HEK293 (cell line): ENCODE results near the gene CASZ1.

ENCODE experiments used
- CTCF ChIA-PET: fragments of 350-600 bp; formaldehyde crosslinking; extraction: SDS; loops from one replicate; lab custom pipeline; 2021; ENCODE audit warnings: antibody characterized with exemption; lab: Yijun Ruan, JAX
- POLR2A ChIA-PET: fragments of 300-600 bp; formaldehyde crosslinking; extraction: SDS; loops from one replicate; lab custom pipeline; 2020; ENCODE audit warnings: antibody characterized with exemption, inconsistent platforms; lab: Yijun Ruan, JAX
- H3K27ac ChIP-seq: fragments of 200-500 bp; sonication (Bioruptor generic); 2 replicates; pipeline ENCODE4 v1.5.1; 2014; ENCODE audit warnings: low read depth, low read length, control low read depth, inconsistent platforms; ENCODE audit errors: extremely low read depth
- H3K36me3 ChIP-seq, 2 experiments: fragments of 200-500 bp in 1 of 2; sonication (Bioruptor generic) in 1 of 2; 1 replicate in 1 of 2; 2 replicates in 1 of 2; pipeline ENCODE4 v1.5.1; 2014 to 2017; ENCODE audit warnings: inconsistent platforms in 2 of 2, low read length in 2 of 2; ENCODE audit not compliant: control insufficient read depth in 2 of 2, insufficient read depth in 1 of 2
- H3K4me1 ChIP-seq: fragments of 200-500 bp; sonication (Bioruptor generic); 2 replicates; pipeline ENCODE4 v1.5.1; 2014; ENCODE audit warnings: mild to moderate bottlenecking, low read length, inconsistent platforms; ENCODE audit not compliant: control insufficient read depth, insufficient read depth
- H3K4me3 ChIP-seq: 2 replicates; pipeline ENCODE4 v1.5.1; 2011; ENCODE audit warnings: low read depth, mild to moderate bottlenecking, control low read depth, low read length, moderate library complexity
- H3K9me3 ChIP-seq: fragments of 200-500 bp; sonication (Bioruptor generic); 2 replicates; pipeline ENCODE4 v1.5.1; 2014; ENCODE audit warnings: low read depth, low read length, inconsistent platforms; ENCODE audit not compliant: control insufficient read depth, insufficient read depth
- PRDM4 ChIP-seq: fragments of 450-650 bp; formaldehyde crosslinking; IDR thresholded peaks from 2 replicates; pipeline ENCODE4 v1.5.1; 2017; ENCODE audit warnings: missing biosample characterization, missing genetic modification characterization
- RBAK ChIP-seq: fragments of 450-650 bp; formaldehyde crosslinking; IDR thresholded peaks from 2 replicates; pipeline ENCODE4 v1.5.1; 2016; ENCODE audit warnings: missing biosample characterization, missing genetic modification characterization
- ZBTB8A ChIP-seq: fragments of 450-650 bp; formaldehyde crosslinking; IDR thresholded peaks from 2 replicates; pipeline ENCODE4 v1.5.1; 2016; ENCODE audit warnings: missing biosample characterization, missing genetic modification characterization
- ZFHX2 ChIP-seq: fragments of 450-650 bp; formaldehyde crosslinking; conservative IDR thresholded peaks from 2 replicates; pipeline ENCODE4 v1.5.1; 2016; ENCODE audit warnings: missing biosample characterization, missing genetic modification characterization
- ZFP37 ChIP-seq: fragments of 450-650 bp; formaldehyde crosslinking; IDR thresholded peaks from 2 replicates; pipeline ENCODE4 v1.5.1; 2016; ENCODE audit warnings: missing biosample characterization, missing genetic modification characterization
- ZNF157 ChIP-seq: fragments of 450-650 bp; formaldehyde crosslinking; IDR thresholded peaks from 2 replicates; pipeline ENCODE4 v1.5.1; 2016; ENCODE audit warnings: missing biosample characterization, missing genetic modification characterization
- ZNF23 ChIP-seq: fragments of 450-650 bp; formaldehyde crosslinking; IDR thresholded peaks from 2 replicates; pipeline ENCODE4 v1.5.1; 2016; ENCODE audit warnings: missing biosample characterization, missing genetic modification characterization, borderline replicate concordance
- ZNF248 ChIP-seq: fragments of 450-650 bp; formaldehyde crosslinking; IDR thresholded peaks from 2 replicates; pipeline ENCODE4 v1.5.1; 2017; ENCODE audit warnings: missing biosample characterization, missing genetic modification characterization
- ZNF311 ChIP-seq: fragments of 450-650 bp; formaldehyde crosslinking; IDR thresholded peaks from 2 replicates; pipeline ENCODE4 v1.5.1; 2017; ENCODE audit warnings: missing biosample characterization, missing genetic modification characterization, borderline replicate concordance
- ZNF341 ChIP-seq: fragments of 450-650 bp; formaldehyde crosslinking; IDR thresholded peaks from 2 replicates; pipeline ENCODE4; 2016; ENCODE audit warnings: low read depth, missing biosample characterization, missing genetic modification characterization
- ZNF558 ChIP-seq: fragments of 450-650 bp; formaldehyde crosslinking; IDR thresholded peaks from 2 replicates; pipeline ENCODE4 v1.5.1; 2016; ENCODE audit warnings: missing biosample characterization, missing genetic modification characterization
- ZNF701 ChIP-seq: fragments of 450-650 bp; formaldehyde crosslinking; IDR thresholded peaks from 2 replicates; pipeline ENCODE4 v1.5.1; 2016; ENCODE audit warnings: missing biosample characterization, missing genetic modification characterization
- ZSCAN18 ChIP-seq: fragments of 450-650 bp; formaldehyde crosslinking; IDR thresholded peaks from 2 replicates; pipeline ENCODE4 v1.5.1; 2016; ENCODE audit warnings: missing biosample characterization, missing genetic modification characterization
- ZSCAN4 ChIP-seq: fragments of 450-650 bp; formaldehyde crosslinking; IDR thresholded peaks from 2 replicates; pipeline ENCODE4 v1.5.1; 2017; ENCODE audit warnings: missing biosample characterization, missing genetic modification characterization
- ZSCAN5A ChIP-seq: fragments of 450-650 bp; formaldehyde crosslinking; IDR thresholded peaks from 2 replicates; pipeline ENCODE4 v1.5.1; 2016; ENCODE audit warnings: missing biosample characterization, missing genetic modification characterization
- ZXDB ChIP-seq: fragments of 450-650 bp; formaldehyde crosslinking; IDR thresholded peaks from 2 replicates; pipeline ENCODE4 v1.5.1; 2016; ENCODE audit warnings: missing biosample characterization, missing genetic modification characterization

Gene CASZ1

GRCh38 chr1:10678852-10679251 is 117.6 kb downstream of the CASZ1 start:
- no peak overlapping the region for H3K27ac ChIP-seq
- no peaks in the 10 kb centered on the region for H3K36me3 ChIP-seq
- POLR2A ChIA-PET: no interaction called here
- CTCF ChIA-PET: interaction anchor here (0.6 to 1.0 kb wide), 3 partner anchors 14 to 965 kb away, joined by 3 to 4 read pairs (median 3); no protein-coding TSS in a partner anchor
- H3K4me1 ChIP-seq: peaks cover 7% of the 10 kb centered on the region
- no peaks in the 10 kb centered on the region for H3K9me3 ChIP-seq
- no peak for TF ChIP-seq ZSCAN5A (tag by site-specific recombination)
- no peak for TF ChIP-seq ZNF341 (tag by site-specific recombination)
- no peak for TF ChIP-seq ZFP37 (tag by site-specific recombination)
- TF ChIP-seq ZNF23 (tag by site-specific recombination): no peak
- TF ChIP-seq RBAK (tag by site-specific recombination): no peak
- TF ChIP-seq ZNF157 (tag by site-specific recombination): no peak
- TF ChIP-seq PRDM4 (tag by site-specific recombination): no peak
- TF ChIP-seq ZXDB (tag by site-specific recombination): no peak
- H3K4me3 ChIP-seq: no peak overlapping the region

GRCh38 chr1:10678402-10678801 is 118.0 kb downstream of the CASZ1 start:
- Histone ChIP-seq H3K36me3 (no peaks in the 10 kb centered on the region), H3K4me3 (no peak overlapping the region)
- POLR2A ChIA-PET: no interaction called here
- TF ChIP-seq ZSCAN18 (tag by site-specific recombination): no peak
- TF ChIP-seq ZNF248: no peak
- no peak for TF ChIP-seq ZNF558
- TF ChIP-seq, all 188 proteins: peak for 0
- no peaks in the 10 kb centered on the region for H3K9me3 ChIP-seq
- CTCF ChIA-PET: interaction anchor here (0.6 to 1.0 kb wide), 3 partner anchors 15 to 966 kb away, joined by 3 to 4 read pairs (median 3); no protein-coding TSS in a partner anchor
- H3K27ac ChIP-seq: no peak overlapping the region
- peaks cover 7% of the 10 kb centered on the region for H3K4me1 ChIP-seq

- Histone ChIP-seq H3K4me3 (no peak overlapping the region), H3K36me3 (no peaks in the 10 kb centered on the region), H3K9me3 (no peaks in the 10 kb centered on the region), H3K4me1 (peaks cover 10% of the 10 kb centered on the region), H3K27ac (no peak overlapping the region)
- ChIA-PET CTCF (interaction anchor here (0.6 to 1.0 kb wide), 2 partner anchors 15 to 115 kb away, joined by 4 read pairs; no protein-coding TSS in a partner anchor), POLR2A (no interaction called here)
- peak; percentile 22; the same call in 1 of the 2 replicates for TF ChIP-seq ZBTB8A (tag by site-specific recombination)
- TF ChIP-seq ZNF701: no peak
- no peak for TF ChIP-seq ZSCAN4 (tag by site-specific recombination)
- no peak for TF ChIP-seq ZFHX2
- TF ChIP-seq ZNF311 (tag by site-specific recombination): no peak
Measured at GRCh38 chr1:10677491-10678391, 118.7 kb downstream of the CASZ1 start.
